ENCODE results near the gene GALNS.

The GALNS gene

GRCh38 chr16:88764913-88765349 lies 91.8 kb downstream of the GALNS start:
- no peak overlapping the region for H3K4me3 ChIP-seq (ENCODE audit: low read depth, low read length)
- TF ChIP-seq CTCF (IDR thresholded peaks at IDR 0.05; ENCODE audit: insufficient read depth, low read depth, low read length, missing control alignments), result no peak
- no peak for DNase-seq (ENCODE audit: low read depth)

- no peak overlapping the region for H3K4me3 ChIP-seq (ENCODE audit: low read depth, low read length)
- TF ChIP-seq CTCF (IDR thresholded peaks at IDR 0.05; ENCODE audit: insufficient read depth, low read depth, low read length, missing control alignments), result no peak
- no peak for DNase-seq (ENCODE audit: low read depth)
Measured at GRCh38 chr16:88764080-88764479, 92.7 kb downstream of the GALNS start.
